Type B pancreatic cell (in vitro differentiated cells): Measurements from ENCODE around the gene DDX6. TPM values are rescaled to one million over a fixed set of nuclear protein-coding genes. Genes with fewer than 3 reads are reported as not detected.
"Not testable (repeated sequence)": the region's sequence is repeated elsewhere in the genome, so short reads cannot be mapped to it uniquely, and the experiment has no call there.

ENCODE experiments used
- DNase-seq: peaks from one replicate; pipeline ENCODE4 v3.0.0; 2021; ENCODE audit warnings: mixed read lengths; ENCODE audit not compliant: unreplicated experiment; ENCODE audit errors: extremely low spot score
- H3K27ac Mint-ChIP-seq: 2 replicates; pipeline ENCODE4 v1.8.0; 2021; ENCODE audit warnings: mild to moderate bottlenecking, mixed read lengths
- H3K27me3 Mint-ChIP-seq: 2 replicates; pipeline ENCODE4 v1.8.0; 2021; ENCODE audit warnings: mixed read lengths
- H3K36me3 Mint-ChIP-seq: 2 replicates; pipeline ENCODE4 v1.8.0; 2021; ENCODE audit warnings: mixed read lengths
- H3K4me1 Mint-ChIP-seq: one replicate; pipeline ENCODE4 v1.8.0; 2021; ENCODE audit warnings: mixed read lengths; ENCODE audit not compliant: unreplicated experiment
- H3K4me3 Mint-ChIP-seq: 2 replicates; pipeline ENCODE4 v1.8.0; 2021; ENCODE audit warnings: mild to moderate bottlenecking, mixed read lengths
- H3K9me3 Mint-ChIP-seq: 2 replicates; pipeline ENCODE4 v1.8.0; 2021; ENCODE audit warnings: mixed read lengths
- total RNA-seq: library from RNA; stranded (reverse); gene quantifications from 2 replicates; pipeline ENCODE4 v1.2.1, GENCODE V29; 2021; ENCODE audit warnings: low replicate concordance
- TF ChIP-seq, protein P1 (sequence below): fragments of 200-600 bp; sonication (generic); conservative IDR thresholded peaks from 2 replicates; pipeline ENCODE4 v1.5.0; 2021; ENCODE audit warnings: antibody characterized with exemption, mild to moderate bottlenecking

Gene DDX6
- total RNA-seq, 1 donor from 2014 or later: 183 TPM

DNA sequence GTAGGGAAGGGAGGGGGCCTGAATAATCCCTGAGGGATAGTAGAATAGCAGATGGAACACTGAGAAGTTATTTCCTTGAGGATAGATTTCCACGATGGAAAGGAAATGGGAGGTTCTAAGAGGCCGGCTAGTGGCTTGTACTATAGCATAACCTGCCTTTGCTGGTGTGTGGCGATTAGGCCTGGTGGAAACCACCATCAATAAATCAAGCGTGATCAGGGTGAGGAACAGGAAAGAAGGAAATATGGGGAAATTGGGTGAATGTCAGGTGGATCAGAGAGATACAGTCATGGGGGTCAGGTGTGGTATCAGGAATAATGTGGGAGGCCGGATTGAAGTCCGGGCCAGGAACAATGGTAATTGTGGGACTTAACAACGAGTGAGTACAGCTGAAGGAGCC, 72.4 kb downstream of the DDX6 start:
- not testable (repeated sequence) for H3K9me3 Mint-ChIP-seq, DNase-seq, H3K36me3 Mint-ChIP-seq
- Mint-ChIP-seq H3K27ac (peak overlapping the region; percentile 60), H3K4me3 (peak overlapping the region; percentile 61), H3K4me1 (peaks cover 23% of the 10 kb centered on the region), H3K27me3 (peaks cover 45% of the 10 kb centered on the region)

DNA sequence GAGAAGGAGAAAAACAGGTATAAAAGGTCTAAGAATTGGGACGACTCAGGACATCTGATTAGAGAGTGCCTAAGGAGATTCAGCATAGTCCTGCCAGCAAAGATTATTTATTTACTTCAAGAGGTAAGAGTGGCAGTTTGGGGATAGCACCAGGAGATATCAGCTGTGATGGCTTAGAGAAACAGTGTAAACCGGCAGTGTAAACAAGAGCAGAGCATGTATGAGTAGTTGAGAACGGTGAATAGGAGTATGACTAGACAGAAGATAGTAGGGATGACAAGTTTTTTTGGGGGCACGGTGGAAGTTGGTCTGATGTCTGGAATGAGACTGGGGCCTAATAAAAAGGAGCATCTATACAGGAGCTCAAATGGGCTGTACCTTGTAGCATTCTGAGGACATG, 73.2 kb downstream of the DDX6 start:
- not testable (repeated sequence) for DNase-seq, H3K9me3 Mint-ChIP-seq, H3K36me3 Mint-ChIP-seq, H3K4me3 Mint-ChIP-seq
- peaks cover 23% of the 10 kb centered on the region for H3K4me1 Mint-ChIP-seq
- H3K27ac Mint-ChIP-seq: peak overlapping the region; percentile 60
- peaks cover 41% of the 10 kb centered on the region for H3K27me3 Mint-ChIP-seq

DNA sequence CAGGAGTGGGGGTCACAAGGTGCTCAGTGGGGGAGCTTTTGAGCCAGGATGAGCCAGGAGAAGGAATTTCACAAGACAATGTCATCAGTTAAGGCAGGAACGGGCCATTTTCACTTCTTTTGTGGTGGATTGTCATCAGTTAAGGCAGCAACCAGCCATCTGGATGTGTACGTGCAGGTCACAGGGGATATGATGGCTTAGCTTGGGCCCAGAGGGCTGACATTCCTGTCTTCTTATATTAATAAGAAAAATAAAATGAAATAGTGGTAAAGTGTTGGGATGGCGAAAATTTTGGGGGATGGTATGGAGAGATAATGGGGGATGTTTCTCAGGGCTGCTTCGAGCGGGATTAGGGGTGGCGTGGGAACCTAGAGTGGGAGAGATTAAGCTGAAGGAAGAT, 73.7 kb downstream of the DDX6 start:
- H3K4me3 Mint-ChIP-seq, H3K36me3 Mint-ChIP-seq, H3K27ac Mint-ChIP-seq, DNase-seq, H3K9me3 Mint-ChIP-seq: not testable (repeated sequence)
- Mint-ChIP-seq H3K4me1 (peaks cover 23% of the 10 kb centered on the region), H3K27me3 (peaks cover 39% of the 10 kb centered on the region)

DNA sequence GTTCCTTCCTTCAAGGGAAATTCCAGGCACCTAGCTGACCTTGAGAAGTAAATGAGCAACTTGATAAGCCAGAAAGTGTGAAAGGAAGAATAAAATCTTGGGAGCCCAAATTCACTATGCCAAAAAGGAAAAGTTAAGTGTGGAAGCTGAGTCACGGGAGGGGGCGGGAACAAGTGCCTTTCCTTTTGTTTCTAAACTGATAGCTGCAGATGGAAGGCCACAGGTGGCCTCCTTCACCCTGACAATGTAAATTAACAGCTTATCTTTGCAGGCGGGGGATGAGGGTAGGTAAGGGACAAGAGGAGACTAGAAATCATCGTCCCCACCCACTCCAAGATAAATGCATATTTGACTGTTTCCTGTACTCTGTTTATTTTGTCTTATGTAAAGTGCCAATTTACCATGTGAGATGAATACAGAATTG, 75.1 kb downstream of the DDX6 start:
- peak overlapping the region; percentile 83 for H3K27ac Mint-ChIP-seq
- DNase-seq: no peak
- peaks cover 32% of the 10 kb centered on the region for H3K27me3 Mint-ChIP-seq
- peaks cover 23% of the 10 kb centered on the region for H3K4me1 Mint-ChIP-seq
- H3K4me3 Mint-ChIP-seq: peak overlapping the region; percentile 33
- no peaks in the 10 kb centered on the region for H3K9me3 Mint-ChIP-seq
- TF ChIP-seq, protein P1, sequence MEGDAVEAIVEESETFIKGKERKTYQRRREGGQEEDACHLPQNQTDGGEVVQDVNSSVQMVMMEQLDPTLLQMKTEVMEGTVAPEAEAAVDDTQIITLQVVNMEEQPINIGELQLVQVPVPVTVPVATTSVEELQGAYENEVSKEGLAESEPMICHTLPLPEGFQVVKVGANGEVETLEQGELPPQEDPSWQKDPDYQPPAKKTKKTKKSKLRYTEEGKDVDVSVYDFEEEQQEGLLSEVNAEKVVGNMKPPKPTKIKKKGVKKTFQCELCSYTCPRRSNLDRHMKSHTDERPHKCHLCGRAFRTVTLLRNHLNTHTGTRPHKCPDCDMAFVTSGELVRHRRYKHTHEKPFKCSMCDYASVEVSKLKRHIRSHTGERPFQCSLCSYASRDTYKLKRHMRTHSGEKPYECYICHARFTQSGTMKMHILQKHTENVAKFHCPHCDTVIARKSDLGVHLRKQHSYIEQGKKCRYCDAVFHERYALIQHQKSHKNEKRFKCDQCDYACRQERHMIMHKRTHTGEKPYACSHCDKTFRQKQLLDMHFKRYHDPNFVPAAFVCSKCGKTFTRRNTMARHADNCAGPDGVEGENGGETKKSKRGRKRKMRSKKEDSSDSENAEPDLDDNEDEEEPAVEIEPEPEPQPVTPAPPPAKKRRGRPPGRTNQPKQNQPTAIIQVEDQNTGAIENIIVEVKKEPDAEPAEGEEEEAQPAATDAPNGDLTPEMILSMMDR: no peak
- no peaks in the 10 kb centered on the region for H3K36me3 Mint-ChIP-seq

DNA sequence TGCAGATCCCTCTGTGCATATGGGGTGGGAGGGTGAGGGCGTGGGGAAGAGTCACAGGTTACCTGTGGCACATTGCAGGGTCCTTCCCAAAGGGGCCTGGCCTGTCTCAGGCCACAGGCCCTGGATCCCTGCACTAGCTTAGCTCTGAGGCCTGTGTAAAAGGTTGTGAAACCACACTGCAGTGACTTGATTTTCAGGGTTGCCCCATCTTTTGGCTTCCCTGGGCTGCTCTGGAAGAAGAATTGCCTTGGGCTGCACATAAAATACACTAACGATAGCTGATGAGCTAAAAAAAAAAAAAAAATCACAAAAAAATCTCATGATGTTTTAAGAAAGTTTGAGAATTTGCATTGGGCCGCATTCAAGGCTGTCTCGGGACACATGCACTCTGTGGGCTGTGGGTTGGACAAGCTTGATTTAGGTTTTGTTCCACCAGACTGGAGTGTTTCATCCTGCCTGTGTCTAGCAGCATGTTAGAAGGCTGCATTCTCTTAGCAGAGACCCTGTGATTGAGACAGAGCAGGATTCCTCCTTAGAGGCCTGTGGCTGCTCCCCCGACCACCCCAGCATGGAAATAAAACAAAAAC, 75.6 kb downstream of the DDX6 start:
- H3K27ac Mint-ChIP-seq: peak overlapping the region; percentile 83

DNA sequence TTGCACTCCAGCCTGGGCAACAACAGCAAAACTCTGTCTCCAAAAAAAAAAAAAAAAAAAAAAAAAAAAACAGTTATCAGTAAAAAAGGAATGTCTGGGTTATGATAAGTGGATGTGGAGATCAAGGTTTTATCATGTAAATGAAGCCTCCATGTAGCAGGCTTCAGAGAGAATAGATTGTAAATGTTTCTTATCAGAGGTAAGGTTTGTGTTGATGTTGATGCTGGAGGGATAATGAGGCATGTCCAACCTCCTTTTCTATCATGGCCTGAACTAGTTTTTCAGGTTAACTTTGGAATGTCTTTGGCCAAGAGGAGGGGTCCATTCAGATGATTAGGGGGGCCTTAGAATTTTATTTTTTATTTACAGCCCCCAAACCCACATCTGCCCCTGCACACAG, 76.1 kb downstream of the DDX6 start:
- H3K36me3 Mint-ChIP-seq: no peaks in the 10 kb centered on the region
- H3K9me3 Mint-ChIP-seq: no peaks in the 10 kb centered on the region
- DNase-seq: no peak
- H3K27me3 Mint-ChIP-seq: peaks cover 22% of the 10 kb centered on the region
- H3K4me1 Mint-ChIP-seq: peaks cover 19% of the 10 kb centered on the region
- H3K27ac Mint-ChIP-seq: peak overlapping the region; percentile 83
- H3K4me3 Mint-ChIP-seq: peak overlapping the region; percentile 62
- TF ChIP-seq, protein P1: no peak

More for the DNA sequence above, 75.6 kb downstream of the DDX6 start:
- H3K4me1 Mint-ChIP-seq: peaks cover 22% of the 10 kb centered on the region
- no peak for DNase-seq
- no peaks in the 10 kb centered on the region for H3K36me3 Mint-ChIP-seq
- H3K4me3 Mint-ChIP-seq: peak overlapping the region; percentile 33
- TF ChIP-seq, protein P1: no peak
- no peaks in the 10 kb centered on the region for H3K9me3 Mint-ChIP-seq
- peaks cover 27% of the 10 kb centered on the region for H3K27me3 Mint-ChIP-seq

DNA sequence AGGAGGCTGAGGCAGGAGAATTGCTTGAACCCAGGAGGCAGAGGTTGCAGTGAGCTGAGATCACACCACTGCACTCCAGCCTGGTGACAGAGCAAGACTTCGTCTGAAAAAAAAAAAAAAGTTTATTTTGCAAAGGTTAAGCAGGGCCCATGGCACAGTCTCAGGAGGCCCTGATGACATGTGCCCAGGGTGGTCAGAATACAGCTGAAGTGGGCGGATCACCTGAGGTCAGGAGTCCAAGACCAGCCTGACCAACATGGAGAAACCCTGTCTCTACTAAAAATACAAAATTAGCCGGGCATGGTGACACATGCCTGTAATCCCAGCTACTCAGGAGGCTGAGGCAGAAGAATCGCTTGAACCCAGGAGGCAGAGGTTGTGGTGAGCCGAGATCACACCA, 76.5 kb downstream of the DDX6 start:
- DNase-seq, H3K4me3 Mint-ChIP-seq, H3K27ac Mint-ChIP-seq, H3K9me3 Mint-ChIP-seq, H3K36me3 Mint-ChIP-seq: not testable (repeated sequence)
- peaks cover 19% of the 10 kb centered on the region for H3K4me1 Mint-ChIP-seq
- peaks cover 18% of the 10 kb centered on the region for H3K27me3 Mint-ChIP-seq

DNA sequence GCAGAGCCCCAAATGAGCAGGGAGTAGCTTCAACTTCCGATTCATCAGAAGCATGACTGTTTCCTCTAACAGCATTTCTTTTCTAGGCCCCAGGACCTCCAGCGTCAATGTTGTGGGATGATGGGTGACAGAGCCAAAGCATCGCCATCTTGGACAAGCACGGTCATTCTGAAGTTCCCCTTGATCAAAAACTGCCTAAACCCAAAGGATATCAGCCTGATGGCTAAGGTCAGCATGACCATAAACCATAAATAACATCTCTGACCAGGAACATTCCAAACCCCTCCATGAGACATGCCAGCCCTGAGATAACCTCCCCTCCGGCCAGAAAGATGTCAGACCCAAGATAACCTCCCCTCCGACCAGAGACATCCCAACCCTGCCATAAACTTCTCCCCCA, 82.7 kb downstream of the DDX6 start:
- no peak for DNase-seq
- no peaks in the 10 kb centered on the region for H3K36me3 Mint-ChIP-seq
- peaks cover 8% of the 10 kb centered on the region for H3K27me3 Mint-ChIP-seq
- no peaks in the 10 kb centered on the region for H3K9me3 Mint-ChIP-seq
- TF ChIP-seq, protein P1: no peak
- H3K4me3 Mint-ChIP-seq: no peak overlapping the region
- H3K27ac Mint-ChIP-seq: no peak overlapping the region
- H3K4me1 Mint-ChIP-seq: peaks cover 10% of the 10 kb centered on the region
